GM23338 (cell line): Measurements from ENCODE around the gene DNAJC10.

Experiments
- EZH2 ChIP-seq: fragments of 200-600 bp; sonication (generic); IDR thresholded peaks from one replicate; pipeline ENCODE4 v1.8.0; 2017; ENCODE audit warnings: antibody characterized with exemption, mild to moderate bottlenecking, low read depth; ENCODE audit not compliant: unreplicated experiment
- EZH2phosphoT487 ChIP-seq: fragments of 200-600 bp; sonication (generic); IDR thresholded peaks from one replicate; pipeline ENCODE4 v1.8.1; 2018; ENCODE audit warnings: antibody characterized with exemption; ENCODE audit not compliant: unreplicated experiment
- JUNB ChIP-seq: IDR thresholded peaks from one replicate; pipeline ENCODE4 v1.6.1; 2016; ENCODE audit warnings: antibody characterized with exemption; ENCODE audit not compliant: unreplicated experiment
- POLR2AphosphoS5 ChIP-seq: IDR thresholded peaks from 2 replicates; pipeline ENCODE4 v1.6.1; 2016; ENCODE audit warnings: antibody characterized with exemption, low read depth
- TF ChIP-seq, protein P1 (sequence below), 2 experiments: fragments of 200-600 bp in 1 of 2; sonication (generic) in 1 of 2; conservative IDR thresholded peaks; 2 replicates each; pipeline versions ENCODE4 v1.5.1 to v1.6.1; 2016 to 2017; ENCODE audit warnings: antibody characterized with exemption in 2 of 2, low read depth in 2 of 2, mild to moderate bottlenecking in 2 of 2, moderate library complexity in 1 of 2
- TF ChIP-seq, protein P2 (sequence below): IDR thresholded peaks from 2 replicates; pipeline ENCODE4 v1.6.1; 2016; ENCODE audit warnings: antibody characterized with exemption

DNA sequence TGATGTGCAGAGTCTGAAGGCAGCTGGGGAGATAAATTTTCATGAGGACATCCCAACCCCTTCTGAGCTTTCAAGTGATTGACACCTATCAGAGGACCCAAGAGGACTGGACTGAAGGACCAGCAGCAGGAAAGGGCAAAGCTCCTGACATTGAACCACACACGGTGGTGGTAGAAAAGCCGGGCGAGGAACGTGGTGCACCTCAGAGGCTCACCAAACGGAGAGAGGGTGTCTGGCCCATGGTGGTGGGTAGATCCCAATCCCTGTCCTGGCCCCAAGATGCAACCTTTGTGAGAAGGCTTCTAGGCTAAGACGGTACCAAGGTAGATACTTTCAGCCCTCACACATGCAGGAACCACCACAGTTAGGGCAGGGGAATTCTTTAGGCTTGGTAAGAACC is 98.3 kb downstream of the DNAJC10 start:
- TF ChIP-seq JUNB (no peak), POLR2AphosphoS5 (no peak), EZH2 (no peak), EZH2phosphoT487 (no peak)
- TF ChIP-seq, protein P1, sequence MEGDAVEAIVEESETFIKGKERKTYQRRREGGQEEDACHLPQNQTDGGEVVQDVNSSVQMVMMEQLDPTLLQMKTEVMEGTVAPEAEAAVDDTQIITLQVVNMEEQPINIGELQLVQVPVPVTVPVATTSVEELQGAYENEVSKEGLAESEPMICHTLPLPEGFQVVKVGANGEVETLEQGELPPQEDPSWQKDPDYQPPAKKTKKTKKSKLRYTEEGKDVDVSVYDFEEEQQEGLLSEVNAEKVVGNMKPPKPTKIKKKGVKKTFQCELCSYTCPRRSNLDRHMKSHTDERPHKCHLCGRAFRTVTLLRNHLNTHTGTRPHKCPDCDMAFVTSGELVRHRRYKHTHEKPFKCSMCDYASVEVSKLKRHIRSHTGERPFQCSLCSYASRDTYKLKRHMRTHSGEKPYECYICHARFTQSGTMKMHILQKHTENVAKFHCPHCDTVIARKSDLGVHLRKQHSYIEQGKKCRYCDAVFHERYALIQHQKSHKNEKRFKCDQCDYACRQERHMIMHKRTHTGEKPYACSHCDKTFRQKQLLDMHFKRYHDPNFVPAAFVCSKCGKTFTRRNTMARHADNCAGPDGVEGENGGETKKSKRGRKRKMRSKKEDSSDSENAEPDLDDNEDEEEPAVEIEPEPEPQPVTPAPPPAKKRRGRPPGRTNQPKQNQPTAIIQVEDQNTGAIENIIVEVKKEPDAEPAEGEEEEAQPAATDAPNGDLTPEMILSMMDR (conservative IDR thresholded peaks at IDR 0.05; ENCODE audit: low read depth in 2 of 2): no peak
- TF ChIP-seq, protein P2, sequence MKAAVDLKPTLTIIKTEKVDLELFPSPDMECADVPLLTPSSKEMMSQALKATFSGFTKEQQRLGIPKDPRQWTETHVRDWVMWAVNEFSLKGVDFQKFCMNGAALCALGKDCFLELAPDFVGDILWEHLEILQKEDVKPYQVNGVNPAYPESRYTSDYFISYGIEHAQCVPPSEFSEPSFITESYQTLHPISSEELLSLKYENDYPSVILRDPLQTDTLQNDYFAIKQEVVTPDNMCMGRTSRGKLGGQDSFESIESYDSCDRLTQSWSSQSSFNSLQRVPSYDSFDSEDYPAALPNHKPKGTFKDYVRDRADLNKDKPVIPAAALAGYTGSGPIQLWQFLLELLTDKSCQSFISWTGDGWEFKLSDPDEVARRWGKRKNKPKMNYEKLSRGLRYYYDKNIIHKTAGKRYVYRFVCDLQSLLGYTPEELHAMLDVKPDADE: no peak
